HepG2 (cell line): ENCODE results near the gene ZNF500. TPM values are rescaled to one million over a fixed set of nuclear protein-coding genes. Genes with fewer than 3 reads are reported as not detected.

ENCODE experiments used
- ATAC-seq: fragments of 200-7000 bp; cut with Tn5 transposase; 3 replicates; pipeline ENCODE4 v1.9.1; 2020; ENCODE audit warnings: mild to moderate bottlenecking, moderate library complexity
- BruUV-seq: library from RNA; stranded (reverse); fragments of 400-500 nt; replicated peaks from 2 replicates; lab custom pipeline; 2021; lab: Mats Ljungman, UMichigan
- CTCF ChIA-PET: fragments of 300-600 bp; formaldehyde crosslinking; extraction: SDS; loops from one replicate; lab custom pipeline; 2021; ENCODE audit warnings: low total read pairs, inconsistent platforms, low intra/inter-chr PET ratio; lab: Yijun Ruan, JAX
- POLR2A ChIA-PET: fragments of 350-600 bp; sonication (Branson Sonifier 250); formaldehyde crosslinking; loops from one replicate; lab custom pipeline; 2020; ENCODE audit warnings: antibody characterized with exemption, inconsistent platforms; lab: Yijun Ruan, JAX
- DNase-seq: peaks from one replicate; pipeline ENCODE4 v3.0.0-alpha.2; 2015; ENCODE audit warnings: low spot score
- FAIRE-seq: peaks from 3 replicates; lab custom pipeline; 2011; peaks lifted over from hg19 to GRCh38; lab: Jason Lieb, UNC
- H2AFZ ChIP-seq: one replicate; pipeline ENCODE4 v1.6.1; 2011; ENCODE audit warnings: low read length, inconsistent platforms
- H3K27ac ChIP-seq: fragments of 300-600 bp; 3 replicates; pipeline ENCODE4 v1.8.0; 2011; ENCODE audit warnings: mixed run types, mild to moderate bottlenecking, mixed read lengths, low read length, inconsistent platforms; ENCODE audit not compliant: insufficient read depth; ENCODE audit errors: extremely low read length
- H3K27me3 ChIP-seq, 2 experiments: fragments of 200-600 bp in 1 of 2; 2 replicates in 1 of 2; 3 replicates in 1 of 2; pipeline versions ENCODE4 v1.6.0 to v1.8.0; 2011; ENCODE audit warnings: low read length in 2 of 2, mild to moderate bottlenecking in 2 of 2, moderate library complexity in 2 of 2, inconsistent platforms in 1 of 2; ENCODE audit not compliant: insufficient read depth in 2 of 2, control insufficient read depth in 1 of 2
- H3K36me3 ChIP-seq, 2 experiments: fragments of 200-600 bp in 1 of 2; replicated peaks in 1 of 2; 2 replicates in 1 of 2; 3 replicates in 1 of 2; pipeline versions ENCODE4 v1.5.1 to v1.8.0; 2011; ENCODE audit warnings: low read length in 2 of 2, inconsistent platforms in 1 of 2; ENCODE audit not compliant: insufficient read depth in 2 of 2, control insufficient read depth in 1 of 2
- H3K4me1 ChIP-seq: 2 replicates; pipeline ENCODE4 v1.5.1; 2012; ENCODE audit warnings: low read length, inconsistent platforms; ENCODE audit not compliant: insufficient read depth
- H3K4me2 ChIP-seq: 2 replicates; pipeline ENCODE4 v1.6.0; 2011; ENCODE audit warnings: low read depth, low read length, inconsistent platforms
- H3K4me3 ChIP-seq, 3 experiments: fragments of 200-600 bp in 1 of 3; sonication (generic), shearing (Covaris generic) in 1 of 3; replicated peaks in 1 of 3; 2 replicates each; pipeline ENCODE4 v1.5.1; 2011 to 2016; ENCODE audit warnings: low read length in 3 of 3, inconsistent platforms in 2 of 3, low read depth in 2 of 3, mild to moderate bottlenecking in 2 of 3, control low read depth in 1 of 3, mixed read lengths in 1 of 3; ENCODE audit not compliant: insufficient read depth in 1 of 3
- H3K79me2 ChIP-seq: one replicate; pipeline ENCODE4 v1.6.1; 2011; ENCODE audit warnings: low read length, inconsistent platforms; ENCODE audit not compliant: insufficient read depth
- H3K9ac ChIP-seq: 2 replicates; pipeline ENCODE4 v1.6.0; 2011; ENCODE audit warnings: mild to moderate bottlenecking, low read depth, low read length, inconsistent platforms; ENCODE audit not compliant: insufficient read depth
- H3K9me3 ChIP-seq: 2 replicates; pipeline ENCODE4 v1.5.1; 2012; ENCODE audit warnings: mild to moderate bottlenecking, low read length
- H4K20me1 ChIP-seq: 2 replicates; pipeline ENCODE4 v1.6.0; 2011; ENCODE audit warnings: inconsistent platforms, mild to moderate bottlenecking, low read length, moderate library complexity; ENCODE audit not compliant: insufficient read depth
- ADNP ChIP-seq: sonication (generic); formaldehyde crosslinking; IDR thresholded peaks from 2 replicates; pipeline ENCODE4 v1.4.0; 2020; ENCODE audit warnings: missing genetic modification reagents
- ARNTL ChIP-seq: sonication (generic); formaldehyde crosslinking; IDR thresholded peaks from 2 replicates; pipeline ENCODE4 v1.4.0; 2020; ENCODE audit warnings: mild to moderate bottlenecking, missing genetic modification reagents
- CEBPB ChIP-seq: IDR thresholded peaks from 2 replicates; pipeline ENCODE4 v1.6.1; 2011; ENCODE audit warnings: low read depth, low read length, improper control_type of control experiment, borderline replicate concordance
- ESRRA ChIP-seq: sonication (generic); formaldehyde crosslinking; IDR thresholded peaks from 2 replicates; pipeline ENCODE4 v1.5.1; 2020; ENCODE audit warnings: mild to moderate bottlenecking, low read depth, missing genetic modification reagents
- FOXA3 ChIP-seq: IDR thresholded peaks from 2 replicates; pipeline ENCODE4 v1.6.1; 2016; ENCODE audit warnings: missing genetic modification reagents, missing compliant biosample characterization
- HHEX ChIP-seq: IDR thresholded peaks from 2 replicates; pipeline ENCODE4 v1.6.1; 2016; ENCODE audit warnings: control low read depth
- HNF4G ChIP-seq, 2 experiments: sonication (generic) in 1 of 2; formaldehyde crosslinking in 1 of 2; IDR thresholded peaks; 2 replicates each; pipeline versions ENCODE4 v1.4.0 to v1.6.1; 2011 to 2020; ENCODE audit warnings: borderline replicate concordance in 2 of 2, low read depth in 2 of 2, mild to moderate bottlenecking in 2 of 2, low read length in 1 of 2, missing genetic modification reagents in 1 of 2, moderate library complexity in 1 of 2
- NCOR1 ChIP-seq: fragments of 200-600 bp; sonication (generic); IDR thresholded peaks from 2 replicates; pipeline ENCODE4 v1.7.0; 2017; ENCODE audit warnings: antibody characterized with exemption, low read length, borderline replicate concordance
- NONO ChIP-seq, 2 experiments: fragments of 450-650 bp in 1 of 2; sonication (generic) in 1 of 2; formaldehyde crosslinking in 1 of 2; IDR thresholded peaks in 1 of 2; conservative IDR thresholded peaks in 1 of 2; 2 replicates each; pipeline versions ENCODE4 v1.6.1 to v1.8.0; 2017 to 2022; ENCODE audit warnings: mild to moderate bottlenecking in 1 of 2, missing genetic modification reagents in 1 of 2, moderate library complexity in 1 of 2
- PRPF4 ChIP-seq: fragments of 200-400 bp; formaldehyde crosslinking; IDR thresholded peaks from 2 replicates; pipeline ENCODE4 v1.6.1; 2016; ENCODE audit warnings: low read length, low read depth; ENCODE audit not compliant: poor library complexity, severe bottlenecking
- SALL1 ChIP-seq: sonication (generic); formaldehyde crosslinking; IDR thresholded peaks from 2 replicates; pipeline ENCODE4 v1.8.0; 2022; ENCODE audit warnings: mild to moderate bottlenecking, missing genetic modification reagents
- STAG1 ChIP-seq: sonication (generic); formaldehyde crosslinking; IDR thresholded peaks from 2 replicates; pipeline ENCODE4 v1.4.0; 2020; ENCODE audit warnings: missing genetic modification reagents
- YEATS4 ChIP-seq: sonication (generic); formaldehyde crosslinking; IDR thresholded peaks from 2 replicates; pipeline ENCODE4 v1.4.0; 2020; ENCODE audit warnings: missing genetic modification reagents, borderline replicate concordance
- ZBED4 ChIP-seq: sonication (generic); formaldehyde crosslinking; IDR thresholded peaks from 2 replicates; pipeline ENCODE4 v1.4.0; 2020; ENCODE audit warnings: missing genetic modification reagents, borderline replicate concordance
- ZBTB3 ChIP-seq: sonication (generic); formaldehyde crosslinking; IDR thresholded peaks from 2 replicates; pipeline ENCODE4 v1.4.0; 2020; ENCODE audit warnings: low read depth, mild to moderate bottlenecking, moderate library complexity, missing genetic modification reagents, borderline replicate concordance
- ZFP82 ChIP-seq: sonication (generic); formaldehyde crosslinking; IDR thresholded peaks from 2 replicates; pipeline ENCODE4 v1.5.1; 2020; ENCODE audit warnings: mild to moderate bottlenecking, missing genetic modification reagents, borderline replicate concordance
- ZMYM3 ChIP-seq: sonication (generic); formaldehyde crosslinking; IDR thresholded peaks from 2 replicates; pipeline ENCODE4 v1.5.1; 2020; ENCODE audit warnings: mild to moderate bottlenecking, missing genetic modification reagents
- ZNF362 ChIP-seq: sonication (generic); formaldehyde crosslinking; IDR thresholded peaks from 2 replicates; pipeline ENCODE4 v1.4.0; 2020; ENCODE audit warnings: missing genetic modification reagents, mild to moderate bottlenecking, borderline replicate concordance
- ZNF607 ChIP-seq: sonication (generic); formaldehyde crosslinking; IDR thresholded peaks from 2 replicates; pipeline ENCODE4 v1.5.1; 2020; ENCODE audit warnings: missing genetic modification reagents, mild to moderate bottlenecking, borderline replicate concordance
- ZNF724P ChIP-seq: sonication (generic); formaldehyde crosslinking; IDR thresholded peaks from 2 replicates; pipeline ENCODE4 v1.8.0; 2022; ENCODE audit warnings: missing genetic modification reagents, borderline replicate concordance
- WGBS: methylation state at CpG from one replicate; pipeline ENCODE4 v1.1.6; 2017; ENCODE audit warnings: low lambda C conversion rate; 5-methylcytosine and 5-hydroxymethylcytosine counted together
- in situ Hi-C: cut with HindIII; loops from 2 replicates; pipeline ENCODE4 v1.10.0; 2017; ENCODE audit warnings: low pct_unique_long_range_greater_than_20kb; ENCODE audit not compliant: extremely low pct_ligation_motif_present
- intact Hi-C: fragments of 100-400 bp; cut with micrococcal nuclease; formaldehyde crosslinking; loops from one replicate; pipeline ENCODE4 v1.10.0; 2022; ENCODE audit not compliant: unreplicated experiment
- polyA plus RNA-seq, 8 experiments: library from polyadenylated mRNA; depleted of rRNA in 3 of 8; stranded (reverse) in 7 of 8; unstranded in 1 of 8; fragments of >200 nt; fragmentation: Illumina TruSeq in 4 of 8; extraction: Trizol in 4 of 8; gene quantifications; 2 replicates each; pipeline versions ENCODE4 v1.2.1 to v1.2.3, GENCODE V29; 2011 to 2016; ENCODE audit warnings: low read depth in 4 of 8, missing spikeins in 1 of 8, mixed read lengths in 1 of 8; ENCODE audit not compliant: insufficient read depth in 1 of 8
- total RNA-seq, 5 experiments: library from RNA; depleted of rRNA; stranded (reverse); fragments of >200 nt; fragmentation: Illumina TruSeq; extraction: Trizol; gene quantifications; 2 replicates each; pipeline ENCODE4 v1.2.3, GENCODE V29; 2016; ENCODE audit warnings: low read depth in 1 of 5

Gene ZNF500
- total and polyA plus RNA-seq, 2 of the 13 experiments (the other 11 are each of a cell fraction or from before 2014, with no cell fraction given) = 6.1 to 12.2 TPM

- intact Hi-C loops (no loop called here), in situ Hi-C loops (no loop called here)
- Histone ChIP-seq H3K4me3 (no peak overlapping the region), H3K4me2 (peak overlapping the region; percentile 51), H3K4me1 (peaks cover 41% of the 10 kb centered on the region), H2AFZ (no peak overlapping the region), H3K9me3 (no peaks in the 10 kb centered on the region), H3K27ac (no peak overlapping the region), H4K20me1 (no peaks in the 10 kb centered on the region), H3K27me3 (no peaks in the 10 kb centered on the region; a peak in 1 of 5 replicates), H3K9ac (no peak overlapping the region), H3K36me3 (no peaks in the 10 kb centered on the region), H3K79me2 (no peaks in the 10 kb centered on the region)
- ChIA-PET CTCF (no interaction called here), POLR2A (interaction anchor here (1.2 to 1.3 kb wide), 2 partner anchors 10 to 24 kb away, joined by 3 read pairs; partner anchors contain the start of gene ROGDI)
- no peak for FAIRE-seq
- peak; percentile 33 for DNase-seq
- 32% methylated on average over 13 of the region's 13 CpGs for WGBS
- no TSS peak for BruUV-seq
- peak; percentile 27 for ATAC-seq
- TF ChIP-seq HNF4G (IDR thresholded peaks at IDR 0.05; ENCODE audit: borderline replicate concordance, low read depth, low read length) = peak; percentile 79
- no peak for TF ChIP-seq HNF4G (CRISPR knock-in tag; IDR thresholded peaks at IDR 0.05; ENCODE audit: borderline replicate concordance, low read depth)
- TF ChIP-seq NONO (IDR thresholded peaks at IDR 0.05) = no peak
- TF ChIP-seq NONO (CRISPR knock-in tag; conservative IDR thresholded peaks at IDR 0.05) = no peak
- TF ChIP-seq ZBED4 (CRISPR knock-in tag) = peak; percentile 57; the same call in 1 of the 2 replicates
- no peak for TF ChIP-seq ZNF724P (CRISPR knock-in tag)
- no peak for TF ChIP-seq YEATS4
- no peak for TF ChIP-seq CEBPB
- no peak for TF ChIP-seq HHEX (CRISPR knock-in tag)
- TF ChIP-seq ZMYM3 (CRISPR knock-in tag) = peak; percentile 73; the same call in 1 of the 2 replicates
- peak; percentile 58; the same call in 1 of the 2 replicates for TF ChIP-seq ZNF362 (CRISPR knock-in tag)
- no peak for TF ChIP-seq PRPF4
- no peak for TF ChIP-seq ESRRA (CRISPR knock-in tag)
- peak; percentile 48 for TF ChIP-seq SALL1 (CRISPR knock-in tag)
- peak; percentile 31; the same call in 1 of the 2 replicates for TF ChIP-seq NCOR1
- TF ChIP-seq ZBTB3 (CRISPR knock-in tag) = no peak
- no peak for TF ChIP-seq FOXA3
- 0 out of 2 replicates have a peak, but pooled peaks have one; percentile 35 for TF ChIP-seq ADNP (CRISPR knock-in tag)
- TF ChIP-seq ZNF607 (CRISPR knock-in tag) = no peak
- no peak for TF ChIP-seq ZFP82 (CRISPR knock-in tag)
- TF ChIP-seq STAG1 = no peak
- TF ChIP-seq ARNTL (CRISPR knock-in tag) = no peak
These were observed 26.1 kb upstream of the ZNF500 start for GRCh38 chr16:4792951-4793513.
